BLaER1 (cell line): ENCODE measurements around the gene TTBK2.

Experiments
- H3K27ac ChIP-seq: shearing (Covaris generic); formaldehyde crosslinking; 2 replicates; pipeline ENCODE4 v1.8.1; 2022
- H3K27me3 ChIP-seq: shearing (Covaris generic); formaldehyde crosslinking; 2 replicates; pipeline ENCODE4 v1.8.1; 2022
- H3K36me3 ChIP-seq: shearing (Covaris generic); formaldehyde crosslinking; 2 replicates; pipeline ENCODE4 v1.8.1; 2022
- H3K4me1 ChIP-seq: shearing (Covaris generic); formaldehyde crosslinking; 2 replicates; pipeline ENCODE4 v1.8.1; 2022
- H3K4me2 ChIP-seq: shearing (Covaris generic); formaldehyde crosslinking; 2 replicates; pipeline ENCODE4 v1.8.1; 2022
- H3K4me3 ChIP-seq: shearing (Covaris generic); formaldehyde crosslinking; 2 replicates; pipeline ENCODE4 v1.8.1; 2022
- H3K9ac ChIP-seq: shearing (Covaris generic); formaldehyde crosslinking; 2 replicates; pipeline ENCODE4 v1.8.1; 2022
- H3K9me3 ChIP-seq: shearing (Covaris generic); formaldehyde crosslinking; 2 replicates; pipeline ENCODE4 v1.8.1; 2022
- H4K20me1 ChIP-seq: shearing (Covaris generic); formaldehyde crosslinking; 2 replicates; pipeline ENCODE4 v1.8.1; 2022
- Cebpa-rat ChIP-seq: shearing (Covaris generic); IDR thresholded peaks from 2 replicates; pipeline ENCODE4 v1.8.1; 2022

TTBK2 gene

DNA sequence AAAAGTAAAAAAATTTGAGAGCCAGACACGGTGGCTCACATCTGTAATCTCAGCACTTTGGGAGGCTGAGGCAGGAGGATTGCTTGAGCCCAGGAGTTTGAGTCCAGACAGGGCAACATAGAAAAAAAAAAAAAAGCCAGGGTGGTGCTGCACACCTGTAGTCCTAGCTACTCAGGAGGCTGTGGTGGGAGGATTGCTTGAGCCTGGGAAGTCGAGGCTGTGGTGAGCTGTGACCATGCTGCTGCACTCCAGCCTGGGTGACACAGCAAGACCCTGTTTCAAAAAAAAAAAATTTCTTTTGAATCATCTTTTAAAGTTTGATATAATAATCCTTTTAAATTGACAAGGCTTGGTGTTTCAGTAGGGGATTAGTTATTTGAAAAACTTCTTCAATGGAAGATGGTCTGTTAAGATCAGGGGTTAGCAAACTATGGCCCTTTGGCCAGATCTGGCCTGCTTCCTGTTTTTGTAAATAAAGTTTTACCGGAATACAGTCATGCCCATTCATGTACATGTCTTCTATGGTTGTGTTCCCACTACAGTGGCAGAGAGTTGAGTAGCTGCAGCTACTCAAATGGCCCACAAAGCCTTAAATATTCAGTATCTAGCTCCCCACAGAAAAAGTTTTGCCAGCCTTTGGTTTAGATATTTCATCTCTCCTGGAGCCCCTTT lies 212.6 kb downstream of the TTBK2 start:
- no peaks in the 10 kb centered on the region for H3K4me1 ChIP-seq
- no peaks in the 10 kb centered on the region for H4K20me1 ChIP-seq
- H3K4me3 ChIP-seq, result no peak overlapping the region
- H3K4me2 ChIP-seq, result no peak overlapping the region
- H3K27me3 ChIP-seq, result no peaks in the 10 kb centered on the region
- H3K9ac ChIP-seq, result no peak overlapping the region
- H3K36me3 ChIP-seq, result peaks cover 33% of the 10 kb centered on the region
- TF ChIP-seq Cebpa-rat, result no peak
- no peaks in the 10 kb centered on the region for H3K9me3 ChIP-seq
- no peak overlapping the region for H3K27ac ChIP-seq

DNA sequence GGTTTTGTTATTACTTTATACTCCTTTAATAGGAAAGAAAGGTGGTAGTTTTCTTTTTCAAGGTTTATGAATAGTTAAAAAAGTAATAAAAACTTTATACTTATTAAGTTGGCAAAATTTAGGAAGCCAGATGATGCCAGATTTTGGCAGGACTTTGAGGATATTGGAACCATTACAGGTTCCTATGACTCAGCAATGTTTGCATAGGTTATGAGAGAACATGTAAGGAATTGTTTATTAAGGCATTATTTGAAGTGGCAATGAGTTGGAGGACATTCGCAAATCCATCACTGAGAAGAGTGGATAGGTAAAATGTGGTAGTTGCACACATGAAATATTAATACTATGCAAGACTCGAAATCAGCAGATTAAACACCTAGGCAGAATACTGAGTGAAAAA lies 213.5 kb downstream of the TTBK2 start:
- H3K4me3 ChIP-seq, result no peak overlapping the region
- H3K9ac ChIP-seq, result no peak overlapping the region
- H3K27me3 ChIP-seq, result no peaks in the 10 kb centered on the region
- no peaks in the 10 kb centered on the region for H3K9me3 ChIP-seq
- no peaks in the 10 kb centered on the region for H4K20me1 ChIP-seq
- no peak overlapping the region for H3K4me2 ChIP-seq
- no peaks in the 10 kb centered on the region for H3K4me1 ChIP-seq
- no peak overlapping the region for H3K27ac ChIP-seq
- peaks cover 37% of the 10 kb centered on the region for H3K36me3 ChIP-seq
- no peak for TF ChIP-seq Cebpa-rat

DNA sequence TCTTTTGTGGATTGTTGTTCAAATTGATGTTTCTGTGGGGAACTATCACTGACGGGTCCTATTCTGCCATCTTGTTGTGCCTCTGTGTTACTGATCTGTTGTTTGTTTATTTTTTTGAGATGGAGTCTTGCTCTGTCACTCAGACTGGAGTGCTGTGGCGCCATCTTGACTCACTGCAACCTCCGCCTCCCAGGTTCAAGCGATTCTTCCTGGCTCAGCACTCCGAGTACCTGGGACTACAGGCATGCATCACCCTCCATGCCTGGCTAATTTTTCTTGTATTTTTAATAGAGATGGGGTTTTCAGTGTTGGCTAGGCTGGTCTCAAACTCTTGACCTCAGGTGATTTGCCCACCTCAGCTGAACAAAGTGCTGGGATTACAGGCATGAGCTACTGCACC lies 215.2 kb downstream of the TTBK2 start:
- Histone ChIP-seq H3K4me2 (no peak overlapping the region), H3K27ac (no peak overlapping the region), H3K36me3 (peaks cover 46% of the 10 kb centered on the region), H3K27me3 (no peaks in the 10 kb centered on the region), H3K4me1 (no peaks in the 10 kb centered on the region), H3K9me3 (peaks cover 6% of the 10 kb centered on the region), H4K20me1 (no peaks in the 10 kb centered on the region), H3K4me3 (no peak overlapping the region), H3K9ac (no peak overlapping the region)
- TF ChIP-seq Cebpa-rat, result no peak

DNA sequence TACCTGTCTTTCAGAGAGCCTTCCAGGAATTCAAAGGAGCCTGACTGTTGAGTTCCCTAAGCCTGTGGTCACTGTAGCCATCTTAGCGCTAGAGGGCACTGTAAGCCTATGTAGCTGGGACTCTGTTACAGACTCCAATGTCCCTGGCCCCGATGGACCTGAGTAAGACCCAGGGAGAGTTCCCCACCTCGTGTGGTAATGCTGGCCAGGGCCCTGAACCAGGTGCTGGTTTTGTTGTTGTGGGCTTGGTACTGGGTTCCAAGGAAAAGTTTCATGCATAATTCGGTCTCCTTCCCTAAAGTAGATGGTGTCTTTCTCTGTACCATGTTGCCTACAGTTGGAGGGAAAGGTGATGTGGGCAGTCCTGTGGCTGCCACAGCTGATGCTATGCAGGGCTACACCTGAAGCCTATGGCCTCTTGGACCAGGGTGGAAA lies 216.1 kb downstream of the TTBK2 start:
- H3K4me2 ChIP-seq, result no peak overlapping the region

DNA sequence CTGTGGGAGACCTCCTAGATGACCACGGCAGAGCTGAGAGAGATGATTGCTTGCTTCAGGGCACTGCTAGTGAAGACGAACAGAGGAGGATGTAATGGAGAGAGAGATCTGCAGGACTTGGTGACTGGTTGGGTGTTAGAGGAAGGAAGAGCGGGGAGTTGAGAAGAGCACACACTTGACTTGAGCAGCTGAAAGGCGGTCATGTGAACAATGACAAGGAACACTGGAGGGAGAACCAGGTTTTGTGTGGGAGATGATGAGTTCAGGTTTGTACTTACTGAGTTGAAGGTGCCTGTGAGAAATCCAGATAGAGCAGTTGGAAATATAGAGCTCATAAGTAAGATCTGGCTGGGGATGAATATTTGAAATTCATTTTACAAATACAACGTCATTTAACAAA lies 224.0 kb downstream of the TTBK2 start:
- Histone ChIP-seq H3K27me3 (no peaks in the 10 kb centered on the region), H3K4me2 (no peak overlapping the region), H3K36me3 (peaks cover 85% of the 10 kb centered on the region), H3K4me1 (no peaks in the 10 kb centered on the region; the same call in 1 of the 2 replicates), H4K20me1 (no peaks in the 10 kb centered on the region), H3K4me3 (no peak overlapping the region), H3K27ac (no peak overlapping the region), H3K9ac (0 out of 2 replicates have a peak overlapping the region, but pooled peaks have one; percentile 10), H3K9me3 (peaks cover 6% of the 10 kb centered on the region)
- TF ChIP-seq Cebpa-rat, result no peak

More for the DNA sequence above, 216.1 kb downstream of the TTBK2 start:
- Histone ChIP-seq H3K36me3 (peaks cover 54% of the 10 kb centered on the region), H3K27me3 (no peaks in the 10 kb centered on the region), H3K9ac (no peak overlapping the region), H4K20me1 (no peaks in the 10 kb centered on the region), H3K4me3 (no peak overlapping the region), H3K27ac (no peak overlapping the region), H3K9me3 (peaks cover 6% of the 10 kb centered on the region), H3K4me1 (no peaks in the 10 kb centered on the region)
- no peak for TF ChIP-seq Cebpa-rat

DNA sequence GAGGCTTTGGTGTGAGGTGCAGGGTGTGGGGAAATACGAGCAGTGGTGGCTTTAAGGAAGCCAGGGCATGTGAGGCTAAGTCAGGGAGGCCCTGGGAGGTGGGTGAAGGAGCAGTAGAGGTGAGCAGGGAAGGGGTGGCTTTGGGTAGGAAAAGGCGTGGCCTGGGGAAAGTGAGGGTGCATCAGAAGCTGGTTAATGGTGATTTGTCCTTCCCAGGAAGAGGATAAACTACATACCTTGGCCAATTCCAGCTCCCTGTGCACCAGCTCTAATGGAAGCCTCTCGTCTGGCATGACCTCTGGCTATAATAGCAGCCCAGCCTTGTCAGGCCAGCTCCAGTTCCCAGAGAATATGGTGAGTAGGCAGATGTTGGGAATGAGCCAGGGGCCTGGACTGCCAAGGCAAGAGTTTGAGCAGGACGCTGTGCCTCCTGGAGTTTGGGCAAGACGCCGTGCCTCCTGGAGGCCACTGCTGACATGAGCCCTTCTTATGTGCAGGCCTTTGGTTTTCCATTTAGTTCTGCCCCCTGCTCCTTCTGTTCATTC lies 225.0 kb downstream of the TTBK2 start:
- H3K9ac ChIP-seq, result no peak overlapping the region
- no peak overlapping the region for H3K4me3 ChIP-seq
- no peaks in the 10 kb centered on the region for H3K27me3 ChIP-seq
- H4K20me1 ChIP-seq, result no peaks in the 10 kb centered on the region
- H3K9me3 ChIP-seq, result peaks cover 1% of the 10 kb centered on the region
- H3K36me3 ChIP-seq, result peaks cover 85% of the 10 kb centered on the region
- no peaks in the 10 kb centered on the region; the same call in 1 of the 2 replicates for H3K4me1 ChIP-seq
- no peak for TF ChIP-seq Cebpa-rat
- H3K27ac ChIP-seq, result no peak overlapping the region
- no peak overlapping the region for H3K4me2 ChIP-seq

DNA sequence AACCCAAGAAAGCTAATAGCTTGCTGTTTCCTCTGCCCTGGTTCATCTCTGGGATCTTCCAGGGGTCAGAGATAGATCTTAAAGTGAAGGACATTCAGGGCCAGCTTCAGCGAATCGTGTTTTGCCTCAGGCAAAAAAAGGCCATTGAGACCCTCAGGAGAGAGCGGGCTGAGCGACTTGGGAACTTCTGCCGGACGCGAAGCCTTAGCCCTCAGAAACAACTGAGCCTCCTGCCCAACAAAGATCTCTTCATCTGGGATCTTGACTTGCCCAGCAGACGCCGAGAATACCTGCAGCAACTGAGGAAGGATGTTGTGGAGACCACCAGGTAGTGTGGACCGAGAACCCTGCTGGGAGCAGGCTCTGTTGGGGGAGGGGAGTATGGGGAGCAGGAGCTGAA lies 226.2 kb downstream of the TTBK2 start:
- no peak for TF ChIP-seq Cebpa-rat
- Histone ChIP-seq H3K9ac (no peak overlapping the region), H3K4me2 (no peak overlapping the region), H4K20me1 (no peaks in the 10 kb centered on the region), H3K36me3 (peaks cover 85% of the 10 kb centered on the region), H3K27ac (no peak overlapping the region), H3K4me3 (no peak overlapping the region), H3K9me3 (no peaks in the 10 kb centered on the region), H3K4me1 (no peaks in the 10 kb centered on the region; the same call in 1 of the 2 replicates), H3K27me3 (no peaks in the 10 kb centered on the region)

DNA sequence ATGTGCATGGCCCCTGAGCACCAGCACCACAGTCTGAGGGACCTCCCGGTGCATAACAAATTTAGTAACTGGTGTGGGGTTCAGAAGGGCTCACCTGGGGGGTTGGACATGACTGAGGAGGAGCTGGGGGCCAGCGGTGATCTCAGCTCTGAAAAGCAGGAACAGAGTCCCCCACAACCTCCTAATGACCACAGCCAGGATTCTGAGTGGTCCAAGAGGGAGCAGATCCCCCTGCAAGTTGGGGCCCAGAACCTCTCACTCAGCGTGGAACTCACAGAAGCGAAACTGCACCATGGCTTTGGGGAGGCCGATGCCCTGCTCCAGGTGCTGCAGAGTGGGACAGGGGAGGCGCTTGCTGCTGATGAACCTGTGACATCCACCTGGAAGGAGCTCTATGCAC lies 226.6 kb downstream of the TTBK2 start:
- Histone ChIP-seq H3K4me2 (no peak overlapping the region), H3K36me3 (peaks cover 89% of the 10 kb centered on the region), H3K9ac (no peak overlapping the region), H4K20me1 (no peaks in the 10 kb centered on the region), H3K27me3 (no peaks in the 10 kb centered on the region), H3K4me3 (no peak overlapping the region), H3K27ac (no peak overlapping the region), H3K9me3 (no peaks in the 10 kb centered on the region), H3K4me1 (no peaks in the 10 kb centered on the region; the same call in 1 of the 2 replicates)
- TF ChIP-seq Cebpa-rat, result no peak

DNA sequence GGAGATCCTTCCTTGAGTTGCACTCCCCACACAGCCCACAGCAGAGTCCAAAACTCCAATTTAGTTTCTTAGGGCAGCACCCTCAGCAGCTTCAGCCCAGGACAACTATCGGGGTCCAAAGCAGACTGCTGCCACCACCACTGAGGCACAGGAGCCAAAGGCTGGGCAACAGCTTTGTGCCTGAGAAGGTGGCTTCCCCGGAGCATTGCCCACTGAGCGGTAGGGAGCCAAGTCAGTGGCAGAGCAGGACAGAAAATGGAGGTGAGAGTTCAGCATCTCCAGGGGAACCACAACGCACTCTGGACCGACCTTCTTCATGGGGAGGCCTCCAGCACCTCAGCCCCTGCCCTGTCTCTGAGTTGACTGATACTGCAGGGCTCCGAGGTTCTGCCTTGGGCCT lies 227.1 kb downstream of the TTBK2 start:
- Histone ChIP-seq H3K36me3 (peaks cover 94% of the 10 kb centered on the region), H3K4me2 (no peak overlapping the region), H3K27me3 (no peaks in the 10 kb centered on the region), H3K4me3 (no peak overlapping the region), H3K9me3 (no peaks in the 10 kb centered on the region), H4K20me1 (no peaks in the 10 kb centered on the region), H3K27ac (no peak overlapping the region), H3K9ac (no peak overlapping the region), H3K4me1 (no peaks in the 10 kb centered on the region; the same call in 1 of the 2 replicates)
- no peak for TF ChIP-seq Cebpa-rat

DNA sequence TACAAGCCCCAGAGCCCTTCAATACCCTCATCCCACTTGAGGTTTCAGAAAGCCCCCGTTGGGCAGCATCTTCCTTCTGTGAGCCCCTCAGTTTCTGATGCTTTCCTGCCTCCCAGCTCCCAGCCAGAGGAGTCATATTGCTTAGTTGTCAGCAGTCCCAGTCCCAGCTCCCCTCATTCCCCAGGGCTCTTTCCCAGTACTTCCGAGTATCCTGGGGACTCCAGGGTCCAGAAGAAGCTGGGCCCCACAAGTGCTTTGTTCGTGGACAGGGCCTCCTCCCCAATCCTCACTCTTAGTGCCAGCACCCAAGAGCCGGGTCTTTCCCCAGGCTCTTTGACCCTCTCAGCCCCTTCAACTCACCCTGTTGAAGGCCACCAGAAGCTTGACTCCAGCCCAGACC lies 227.6 kb downstream of the TTBK2 start:
- Histone ChIP-seq H3K4me1 (no peaks in the 10 kb centered on the region; the same call in 1 of the 2 replicates), H3K36me3 (peaks cover 99% of the 10 kb centered on the region), H3K9ac (no peak overlapping the region), H4K20me1 (no peaks in the 10 kb centered on the region), H3K27ac (no peak overlapping the region), H3K4me3 (no peak overlapping the region), H3K4me2 (no peak overlapping the region), H3K9me3 (no peaks in the 10 kb centered on the region), H3K27me3 (no peaks in the 10 kb centered on the region)
- TF ChIP-seq Cebpa-rat, result no peak
